Activated T-helper 2 cell treated with anti-CD3 and anti-CD28 coated beads, Interferon-gamma antibody, Interleukin-2, Interleukin-4, amounts not matched to agents 10 μg/mL and 5 μg/mL and 100 μg/mL, durations not matched to agents 14 hours and 24 hours and 36 hours (primary cell): ENCODE data around the gene NDEL1. TPM values are rescaled to one million over a fixed set of nuclear protein-coding genes. Genes with fewer than 3 reads are reported as not detected.
A peak's percentile ranks its signal among the peaks of the same experiment; 100 is the strongest.

ENCODE experiments used
- DNase-seq: peaks from one replicate; pipeline ENCODE4 v3.0.0; 2021; ENCODE audit warnings: low spot score
- H3K27ac Mint-ChIP-seq: one replicate; pipeline ENCODE4 v1.8.0; 2021; ENCODE audit warnings: mixed read lengths
- H3K27me3 Mint-ChIP-seq: one replicate; pipeline ENCODE4 v1.8.0; 2021; ENCODE audit warnings: low read depth, mixed read lengths
- H3K36me3 Mint-ChIP-seq: one replicate; pipeline ENCODE4 v1.8.0; 2021; ENCODE audit warnings: low read depth, mixed read lengths
- H3K4me1 Mint-ChIP-seq: one replicate; pipeline ENCODE4 v1.8.0; 2021; ENCODE audit warnings: low read depth, mixed read lengths
- H3K4me3 Mint-ChIP-seq: one replicate; pipeline ENCODE4 v1.8.0; 2021; ENCODE audit warnings: low read depth, mild to moderate bottlenecking, moderate library complexity, mixed read lengths
- H3K9me3 Mint-ChIP-seq: one replicate; pipeline ENCODE4 v1.8.0; 2021; ENCODE audit warnings: mixed read lengths
- intact Hi-C: fragments of 100-400 bp; cut with micrococcal nuclease; formaldehyde crosslinking; loops from one replicate; pipeline ENCODE4 v1.15.1; 2023
- total RNA-seq: library from RNA; stranded (reverse); gene quantifications from 2 replicates; pipeline ENCODE4 v1.2.3, GENCODE V29; 2022

NDEL1 gene
- total RNA-seq, 1 donor from 2014 or later, result 66.9 TPM

DNA sequence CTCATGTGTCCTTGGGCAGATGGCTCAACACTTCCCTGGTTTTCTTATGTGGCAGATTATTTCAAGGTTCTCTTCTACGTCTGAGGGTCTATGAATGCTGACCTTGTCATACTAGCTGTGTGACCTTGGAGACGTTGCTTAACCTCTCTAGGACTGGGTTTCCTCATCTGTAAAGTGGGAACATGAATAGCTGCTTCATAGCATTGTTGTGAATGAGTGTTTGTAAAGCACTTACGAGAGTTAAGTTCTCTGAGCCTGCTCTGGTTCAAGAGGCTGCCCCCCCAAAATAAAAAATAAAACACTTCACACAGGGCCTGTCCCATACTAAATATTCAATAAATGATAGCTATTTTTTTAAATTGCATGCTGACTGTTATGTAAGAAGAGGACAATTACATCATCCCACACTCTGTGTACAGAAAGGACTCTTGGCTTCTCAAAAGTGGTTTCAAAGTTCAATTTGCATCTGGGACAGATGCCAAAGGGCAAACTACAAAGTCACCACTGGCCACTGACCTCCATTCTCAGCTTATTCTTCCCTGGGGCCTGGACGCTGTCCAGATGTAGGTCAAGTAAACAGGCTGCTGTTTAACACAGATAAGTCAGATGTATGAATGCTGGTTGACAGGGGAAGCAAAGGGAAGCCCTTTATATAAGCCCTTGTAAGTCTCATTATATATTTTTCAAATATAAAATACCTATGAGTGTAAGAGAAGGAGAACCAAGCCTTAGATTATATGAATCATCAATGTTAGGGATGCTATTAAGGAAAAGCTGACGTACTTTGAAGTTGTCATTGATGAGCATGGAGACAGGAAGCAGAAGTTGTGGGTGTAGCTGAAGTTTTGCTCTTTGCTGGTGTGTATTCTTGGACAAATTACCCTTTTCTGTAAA is 15.4 kb upstream of the NDEL1 start:
- no peaks in the 10 kb centered on the region for H3K9me3 Mint-ChIP-seq
- intact Hi-C loops, result no loop called here
- H3K4me3 Mint-ChIP-seq, result no peak overlapping the region
- H3K4me1 Mint-ChIP-seq, result peaks cover 2% of the 10 kb centered on the region
- peaks cover 63% of the 10 kb centered on the region for H3K27me3 Mint-ChIP-seq
- H3K27ac Mint-ChIP-seq, result no peak overlapping the region
- H3K36me3 Mint-ChIP-seq, result no peaks in the 10 kb centered on the region
- no peak for DNase-seq

- Mint-ChIP-seq H3K27ac (no peak overlapping the region), H3K36me3 (no peaks in the 10 kb centered on the region), H3K27me3 (peaks cover 55% of the 10 kb centered on the region), H3K9me3 (no peaks in the 10 kb centered on the region), H3K4me3 (no peak overlapping the region), H3K4me1 (peaks cover 2% of the 10 kb centered on the region)
- no peak for DNase-seq
- intact Hi-C loops, result no loop called here
These were observed 14.1 kb upstream of the NDEL1 start for GRCh38 chr17:8421571-8421970.

DNA sequence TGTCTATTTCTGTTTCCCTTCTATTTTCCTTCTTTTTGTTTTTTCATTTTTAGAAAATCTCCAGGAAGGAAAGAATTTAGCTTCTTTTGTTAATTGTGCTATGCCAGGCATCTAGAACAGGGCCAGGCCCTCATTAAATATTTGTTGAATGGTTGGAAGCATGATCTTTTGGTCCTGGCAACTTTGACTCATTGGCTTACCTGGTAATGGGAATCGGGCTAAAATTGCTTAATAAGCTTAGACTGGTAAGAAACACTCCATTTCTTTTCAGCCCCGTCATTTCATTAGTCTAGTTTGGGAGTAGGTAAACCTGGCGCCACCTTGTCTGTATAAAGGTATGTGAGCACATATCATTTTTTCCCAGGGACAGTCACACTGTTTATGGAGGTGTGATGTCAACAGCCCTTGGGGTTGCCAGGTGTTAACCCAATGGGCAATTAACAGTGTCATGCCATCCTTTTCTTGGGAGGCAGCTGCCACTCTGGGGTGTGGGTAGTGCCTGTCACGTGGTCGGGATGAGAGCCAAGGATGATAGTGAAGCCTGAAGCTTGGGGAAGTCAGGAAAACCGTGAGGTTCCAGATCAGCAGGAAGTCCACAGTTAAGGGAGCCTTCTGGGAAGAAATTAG is 9.5 kb upstream of the NDEL1 start:
- Mint-ChIP-seq H3K36me3 (no peaks in the 10 kb centered on the region), H3K27me3 (peaks cover 27% of the 10 kb centered on the region), H3K27ac (no peak overlapping the region), H3K4me1 (no peaks in the 10 kb centered on the region), H3K4me3 (no peak overlapping the region), H3K9me3 (no peaks in the 10 kb centered on the region)
- peak; percentile 4 for DNase-seq
- intact Hi-C loops, result no loop called here

GRCh38 chr17:8426802-8427201 is 8.9 kb upstream of the NDEL1 start:
- H3K4me3 Mint-ChIP-seq, result no peak overlapping the region
- H3K27ac Mint-ChIP-seq, result no peak overlapping the region
- peaks cover 25% of the 10 kb centered on the region for H3K27me3 Mint-ChIP-seq
- H3K4me1 Mint-ChIP-seq, result no peaks in the 10 kb centered on the region
- intact Hi-C loops, result no loop called here
- H3K9me3 Mint-ChIP-seq, result no peaks in the 10 kb centered on the region
- no peaks in the 10 kb centered on the region for H3K36me3 Mint-ChIP-seq
- peak; percentile 4 for DNase-seq

- no peaks in the 10 kb centered on the region for H3K36me3 Mint-ChIP-seq
- no peak overlapping the region for H3K4me3 Mint-ChIP-seq
- peaks cover 8% of the 10 kb centered on the region for H3K27me3 Mint-ChIP-seq
- no peak overlapping the region for H3K27ac Mint-ChIP-seq
- H3K9me3 Mint-ChIP-seq, result no peaks in the 10 kb centered on the region
- no peak for DNase-seq
- intact Hi-C loops, result no loop called here
- no peaks in the 10 kb centered on the region for H3K4me1 Mint-ChIP-seq
These were observed 4.7 kb upstream of the NDEL1 start for GRCh38 chr17:8430966-8431365.

GRCh38 chr17:8436169-8436843 is 622 bp downstream of the NDEL1 start:
- H3K36me3 Mint-ChIP-seq, result peaks cover 31% of the 10 kb centered on the region
- intact Hi-C loops, result loop anchor here (5.0 kb wide), 1 partner anchor 196 kb away; the partner anchor contains the start of gene MYH10
- peak; percentile 69 for DNase-seq

GRCh38 chr17:8436844-8437171 is 1.1 kb downstream of the NDEL1 start:
- Mint-ChIP-seq H3K4me3 (peak overlapping the region; percentile 98), H3K36me3 (peaks cover 33% of the 10 kb centered on the region), H3K4me1 (peaks cover 34% of the 10 kb centered on the region), H3K27ac (peak overlapping the region; percentile 95), H3K9me3 (no peaks in the 10 kb centered on the region), H3K27me3 (no peaks in the 10 kb centered on the region)
- no peak for DNase-seq
- intact Hi-C loops, result loop anchor here (5.0 kb wide), 1 partner anchor 195 kb away; the partner anchor contains the start of gene MYH10

More at GRCh38 chr17:8436169-8436843, 622 bp downstream of the NDEL1 start:
- peaks cover 30% of the 10 kb centered on the region for H3K4me1 Mint-ChIP-seq
- peak overlapping the region; percentile 95 for H3K27ac Mint-ChIP-seq
- H3K9me3 Mint-ChIP-seq, result no peaks in the 10 kb centered on the region
- H3K4me3 Mint-ChIP-seq, result peak overlapping the region; percentile 98
- H3K27me3 Mint-ChIP-seq, result no peaks in the 10 kb centered on the region

- H3K36me3 Mint-ChIP-seq, result peaks cover 38% of the 10 kb centered on the region
- H3K27ac Mint-ChIP-seq, result no peak overlapping the region
- no peak for DNase-seq
- H3K9me3 Mint-ChIP-seq, result no peaks in the 10 kb centered on the region
- H3K4me1 Mint-ChIP-seq, result peaks cover 37% of the 10 kb centered on the region
- H3K27me3 Mint-ChIP-seq, result no peaks in the 10 kb centered on the region
- intact Hi-C loops, result loop anchor here (5.0 kb wide), 1 partner anchor 194 kb away; the partner anchor contains the start of gene MYH10
- H3K4me3 Mint-ChIP-seq, result no peak overlapping the region
These were observed 2.8 kb downstream of the NDEL1 start for GRCh38 chr17:8438441-8438840.

DNA sequence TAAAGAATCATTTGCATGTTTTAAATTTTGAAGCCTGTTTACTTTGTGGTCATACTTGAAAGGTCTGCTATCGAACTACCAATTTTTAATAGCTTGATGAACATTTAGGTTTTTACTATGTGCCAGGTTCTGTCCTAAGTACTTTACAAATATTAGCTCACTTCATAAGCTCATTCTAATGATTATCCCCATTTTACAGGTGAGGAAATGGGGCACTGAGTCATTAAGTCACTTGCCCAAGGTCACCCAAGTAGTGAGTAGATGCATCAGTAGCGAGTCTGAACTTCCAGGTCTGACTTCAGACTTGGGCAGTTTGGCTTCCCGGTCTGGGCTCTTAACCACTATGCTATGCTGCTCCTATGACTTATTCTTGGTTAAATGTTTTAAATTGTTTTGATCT is 4.0 kb downstream of the NDEL1 start:
- peaks cover 49% of the 10 kb centered on the region for H3K36me3 Mint-ChIP-seq
- H3K4me1 Mint-ChIP-seq, result peaks cover 37% of the 10 kb centered on the region
- no peaks in the 10 kb centered on the region for H3K9me3 Mint-ChIP-seq
- H3K27ac Mint-ChIP-seq, result no peak overlapping the region
- no peaks in the 10 kb centered on the region for H3K27me3 Mint-ChIP-seq
- intact Hi-C loops, result loop anchor here (2.0 to 5.0 kb wide), 2 partner anchors 29 to 193 kb away; partner anchors contain the start of gene MYH10
- no peak for DNase-seq
- no peak overlapping the region for H3K4me3 Mint-ChIP-seq

DNA sequence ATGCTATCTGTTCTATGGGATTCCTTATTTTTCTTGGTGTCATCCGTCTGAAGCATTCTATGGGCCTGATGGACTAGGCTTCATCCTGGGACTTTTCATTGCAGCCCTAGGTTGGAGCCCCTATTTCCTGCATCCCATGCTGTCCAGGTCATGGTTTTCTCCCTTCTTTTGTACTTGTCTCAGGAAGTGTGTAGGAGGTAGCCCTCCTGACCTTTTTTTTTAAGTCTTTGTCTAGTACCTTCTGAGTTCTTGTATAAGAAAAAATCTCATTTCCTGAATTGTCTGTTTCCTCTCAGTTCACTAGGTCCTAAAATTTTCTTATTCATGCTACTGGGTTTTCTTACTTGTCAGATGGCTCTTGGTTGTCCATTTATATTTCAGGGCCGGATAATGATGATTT is 6.0 kb downstream of the NDEL1 start:
- no peak for DNase-seq
- peaks cover 53% of the 10 kb centered on the region for H3K36me3 Mint-ChIP-seq
- H3K9me3 Mint-ChIP-seq, result no peaks in the 10 kb centered on the region
- no peak overlapping the region for H3K4me3 Mint-ChIP-seq
- no peaks in the 10 kb centered on the region for H3K27me3 Mint-ChIP-seq
- peaks cover 35% of the 10 kb centered on the region for H3K4me1 Mint-ChIP-seq
- intact Hi-C loops, result loop anchor here (2.0 kb wide), 1 partner anchor 31 kb away; no protein-coding TSS in a partner anchor
- H3K27ac Mint-ChIP-seq, result peak overlapping the region; percentile 59

GRCh38 chr17:8442310-8442709 is 6.6 kb downstream of the NDEL1 start:
- peaks cover 31% of the 10 kb centered on the region for H3K4me1 Mint-ChIP-seq
- peak overlapping the region; percentile 59 for H3K27ac Mint-ChIP-seq
- intact Hi-C loops, result no loop called here

DNA sequence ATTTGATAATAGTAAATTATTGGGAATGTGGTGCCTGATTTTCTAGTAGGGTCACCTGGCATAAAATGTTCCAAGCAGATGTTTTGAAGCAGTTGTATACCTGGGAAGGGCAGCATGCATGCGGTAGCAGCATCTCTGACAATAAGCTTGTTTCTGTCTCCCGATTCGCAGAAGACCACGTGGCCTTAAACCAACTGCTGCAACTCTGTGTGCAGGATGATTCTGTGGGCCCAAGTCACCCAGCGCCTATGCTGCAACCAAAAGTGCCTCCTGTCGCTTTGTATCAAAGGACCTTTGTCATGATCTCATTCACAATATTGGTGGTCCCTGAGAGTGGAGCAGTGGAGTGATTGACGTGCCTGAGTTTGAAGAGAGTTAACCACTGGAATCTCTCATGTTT is 8.1 kb downstream of the NDEL1 start:
- intact Hi-C loops, result no loop called here
- H3K9me3 Mint-ChIP-seq, result no peaks in the 10 kb centered on the region
- H3K27ac Mint-ChIP-seq, result no peak overlapping the region
- H3K27me3 Mint-ChIP-seq, result no peaks in the 10 kb centered on the region
- H3K36me3 Mint-ChIP-seq, result peaks cover 57% of the 10 kb centered on the region
- peaks cover 27% of the 10 kb centered on the region for H3K4me1 Mint-ChIP-seq
- no peak overlapping the region for H3K4me3 Mint-ChIP-seq
- no peak for DNase-seq

More at GRCh38 chr17:8442310-8442709, 6.6 kb downstream of the NDEL1 start:
- no peak for DNase-seq
- no peak overlapping the region for H3K4me3 Mint-ChIP-seq
- H3K9me3 Mint-ChIP-seq, result no peaks in the 10 kb centered on the region
- H3K27me3 Mint-ChIP-seq, result no peaks in the 10 kb centered on the region
- peaks cover 55% of the 10 kb centered on the region for H3K36me3 Mint-ChIP-seq
